Spleen (tissue), 11 donors: ENCODE results near the gene HNF1A. TPM values are rescaled to one million over a fixed set of nuclear protein-coding genes. Genes with fewer than 3 reads are reported as not detected.

Source experiments
- DNase-seq: peaks from one replicate; pipeline ENCODE4 v3.0.0-alpha.2; 2020
- H3K27ac ChIP-seq, 8 donors: fragments of 200-600 bp; sonication (generic) in 7 of 8; 1 replicate in 4 of 8; 2 replicates in 4 of 8; pipeline versions ENCODE4 v1.5.0 to v1.8.0; 2016 to 2021; ENCODE audit warnings: inconsistent platforms in 4 of 8, mild to moderate bottlenecking in 4 of 8, moderate library complexity in 1 of 8
- H3K27me3 ChIP-seq, 7 donors: fragments of 200-600 bp; sonication (generic) in 6 of 7; replicated peaks in 1 of 7; 1 replicate in 4 of 7; 2 replicates in 3 of 7; pipeline versions ENCODE4 v1.5.0 to v1.8.0; 2016 to 2021; ENCODE audit warnings: inconsistent platforms in 3 of 7, mild to moderate bottlenecking in 1 of 7
- H3K36me3 ChIP-seq, 6 donors: fragments of 200-600 bp; sonication (generic) in 5 of 6; 1 replicate in 4 of 6; 2 replicates in 2 of 6; pipeline versions ENCODE4 v1.5.0 to v1.8.0; 2016 to 2021; ENCODE audit warnings: inconsistent platforms in 2 of 6
- H3K4me1 ChIP-seq, 6 donors: fragments of 200-600 bp; sonication (generic) in 5 of 6; 1 replicate in 3 of 6; 2 replicates in 3 of 6; pipeline versions ENCODE4 v1.5.0 to v1.8.0; 2016 to 2021; ENCODE audit warnings: inconsistent platforms in 3 of 6
- H3K4me3 ChIP-seq, 8 donors: fragments of 200-600 bp; sonication (generic) in 7 of 8; 1 replicate in 4 of 8; 2 replicates in 4 of 8; pipeline versions ENCODE4 v1.5.0 to v1.8.0; 2016 to 2021; ENCODE audit warnings: inconsistent platforms in 4 of 8, mild to moderate bottlenecking in 4 of 8, moderate library complexity in 2 of 8
- H3K9me3 ChIP-seq, 8 donors: fragments of 200-600 bp; sonication (generic) in 7 of 8; 1 replicate in 4 of 8; 2 replicates in 4 of 8; pipeline versions ENCODE4 v1.5.0 to v1.8.0; 2016 to 2021; ENCODE audit warnings: inconsistent platforms in 4 of 8
- CTCF ChIP-seq, 11 experiments: fragments of 200-600 bp in 7 of 11; fragments of 450-650 bp in 4 of 11; sonication (generic) in 4 of 11; IDR thresholded peaks in 8 of 11; conservative IDR thresholded peaks in 3 of 11; 1 replicate in 7 of 11; 2 replicates in 4 of 11; pipeline versions ENCODE4 v1.4.0 to v1.8.0; 2016 to 2021; ENCODE audit warnings: antibody characterized with exemption in 11 of 11, inconsistent platforms in 4 of 11, mild to moderate bottlenecking in 1 of 11
- POLR2A ChIP-seq, 3 donors: fragments of 450-650 bp; IDR thresholded peaks; one replicate each; pipeline ENCODE4 v1.5.1; 2017; ENCODE audit warnings: antibody characterized with exemption in 3 of 3, mild to moderate bottlenecking in 1 of 3
- POLR2AphosphoS5 ChIP-seq, 3 donors: sonication (generic); formaldehyde crosslinking; IDR thresholded peaks; one replicate each; pipeline ENCODE4 v1.5.1; 2017; ENCODE audit warnings: antibody characterized with exemption in 3 of 3
- WGBS, 5 donors: extraction: QIAGEN DNeasy Blood & Tissue Kit in 3 of 5; methylation state at CpG; one replicate each; pipeline versions ENCODE4 v1.1.5 to v1.1.7; 2013 to 2018; 5-methylcytosine and 5-hydroxymethylcytosine counted together
- intact Hi-C: fragments of 100-400 bp; cut with DNase I; formaldehyde crosslinking; loops from one replicate; pipeline ENCODE4 v1.15.0; 2023; ENCODE audit warnings: low total_unique reads
- polyA plus RNA-seq, 3 donors: library from polyadenylated mRNA; stranded (reverse); fragments of 200-250 nt; gene quantifications; one replicate each; pipeline ENCODE4 v1.2.1, GENCODE V29; 2013
- total RNA-seq, 7 donors: library from RNA; depleted of rRNA in 3 of 7; stranded (reverse); fragments of >200 nt in 3 of 7; fragmentation: NEBNext Ultra II Directional in 4 of 7; extraction: Animal tissue kit (Norgen Biotek cat#: 25700) in 4 of 7; gene quantifications; one replicate each; pipeline versions ENCODE4 v1.1.0 to v1.2.1, GENCODE V29; 2016 to 2021
- donor health status: healthy with polysubstance abuse.
- donor health status: DM: no; HTN: no; CAD: no; lungs with moderate emphysema.
- donor health status: DM: no; HTN: no; CAD: no.
- donor health status: Bipolar disorder and iron deficiency.
- donor health status: healthy.
- donor health status: DM: no; HTN: no; CAD: no.
- donor health status: DM: yes; HTN: yes; CAD: no.

HNF1A gene
- total and polyA plus RNA-seq, 10 donors = not detected

GRCh38 chr12:120983759-120984158, 5.4 kb downstream of the HNF1A start:
- Histone ChIP-seq H3K4me3 (no peak overlapping the region), H3K4me1 (no peaks in the 10 kb centered on the region), H3K9me3 (no peaks in the 10 kb centered on the region), H3K27me3 (peaks cover 0 to 12% (median 0%) of the 10 kb centered on the region in 7 donors), H3K27ac (no peak overlapping the region), H3K36me3 (no peaks in the 10 kb centered on the region)
- DNase-seq = no peak
- no peak for TF ChIP-seq POLR2A (IDR thresholded peaks at IDR 0.05)
- no peak for TF ChIP-seq CTCF (IDR thresholded peaks at IDR 0.05 in 8 of 11, conservative IDR thresholded peaks at IDR 0.05 in 3 of 11)
- no peak for TF ChIP-seq POLR2AphosphoS5 (IDR thresholded peaks at IDR 0.05)
- 83 to 90% (median 87%) methylated on average over 4 of the region's 4 CpGs for WGBS, 5 donors
- intact Hi-C loops = no loop called here

GRCh38 chr12:120984351-120984898, 6.1 kb downstream of the HNF1A start:
- WGBS, 5 donors = 84 to 92% (median 87%) methylated on average over 3 of the region's 3 CpGs
- H3K27ac ChIP-seq = no peak overlapping the region
- H3K27me3 ChIP-seq = peaks cover 0 to 12% (median 0%) of the 10 kb centered on the region in 7 donors
- no peaks in the 10 kb centered on the region for H3K4me1 ChIP-seq
- no peaks in the 10 kb centered on the region for H3K36me3 ChIP-seq
- no peak for DNase-seq
- H3K4me3 ChIP-seq = no peak overlapping the region
- no peaks in the 10 kb centered on the region for H3K9me3 ChIP-seq
- no peak for TF ChIP-seq POLR2AphosphoS5 (IDR thresholded peaks at IDR 0.05)
- no peak for TF ChIP-seq CTCF (IDR thresholded peaks at IDR 0.05 in 8 of 11, conservative IDR thresholded peaks at IDR 0.05 in 3 of 11)
- no peak for TF ChIP-seq POLR2A (IDR thresholded peaks at IDR 0.05)
- intact Hi-C loops = no loop called here

- intact Hi-C loops = no loop called here
- Histone ChIP-seq H3K4me1 (no peaks in the 10 kb centered on the region), H3K4me3 (no peak overlapping the region), H3K36me3 (no peaks in the 10 kb centered on the region), H3K9me3 (no peaks in the 10 kb centered on the region), H3K27ac (no peak overlapping the region), H3K27me3 (peaks cover 0 to 3% (median 0%) of the 10 kb centered on the region in 7 donors)
- no peak for DNase-seq
- TF ChIP-seq POLR2AphosphoS5 (IDR thresholded peaks at IDR 0.05) (no peak), POLR2A (IDR thresholded peaks at IDR 0.05) (no peak), CTCF (IDR thresholded peaks at IDR 0.05 in 8 of 11, conservative IDR thresholded peaks at IDR 0.05 in 3 of 11) (no peak)
- 79 to 94% (median 89%) methylated on average over 4 of the region's 4 CpGs for WGBS, 5 donors
These were observed 9.9 kb downstream of the HNF1A start for GRCh38 chr12:120988234-120988633.

- intact Hi-C loops = no loop called here
- Histone ChIP-seq H3K27me3 (peaks cover 0 to 3% (median 0%) of the 10 kb centered on the region in 7 donors), H3K27ac (no peak overlapping the region), H3K4me1 (no peaks in the 10 kb centered on the region), H3K36me3 (no peaks in the 10 kb centered on the region), H3K9me3 (no peaks in the 10 kb centered on the region), H3K4me3 (no peak overlapping the region)
- 88 to 92% (median 89%) methylated on average over 13 to 17 of the region's 17 CpGs for WGBS, 5 donors
- TF ChIP-seq POLR2AphosphoS5 (IDR thresholded peaks at IDR 0.05) (no peak), CTCF (IDR thresholded peaks at IDR 0.05 in 8 of 11, conservative IDR thresholded peaks at IDR 0.05 in 3 of 11) (no peak), POLR2A (IDR thresholded peaks at IDR 0.05) (no peak)
- no peak for DNase-seq
These were observed 10.3 kb downstream of the HNF1A start for GRCh38 chr12:120988658-120989057.
